H9 (cell line): ENCODE measurements around the gene GABARAP. TPM values are rescaled to one million over a fixed set of nuclear protein-coding genes. Genes with fewer than 3 reads are reported as not detected.

Experiments used
- DNase-seq: peaks from one replicate; pipeline ENCODE4 v3.0.0-alpha.2; 2017
- H2AFZ ChIP-seq: one replicate; pipeline ENCODE4 v1.6.1; 2013; ENCODE audit warnings: mild to moderate bottlenecking, low read length, control low read depth, moderate library complexity
- H2AK5ac ChIP-seq: 2 replicates; pipeline ENCODE4 v1.6.1; 2013; ENCODE audit warnings: low read length, control low read depth, mixed read lengths; ENCODE audit not compliant: insufficient read length
- H2BK120ac ChIP-seq: one replicate; pipeline ENCODE4 v1.6.1; 2013; ENCODE audit warnings: low read depth, mild to moderate bottlenecking, low read length, control low read depth, inconsistent platforms; ENCODE audit not compliant: poor library complexity, severe bottlenecking
- H2BK12ac ChIP-seq: 2 replicates; pipeline ENCODE4 v1.6.1; 2013; ENCODE audit warnings: low read length, control low read depth, mixed read lengths, low read depth; ENCODE audit not compliant: insufficient read length
- H2BK15ac ChIP-seq: 2 replicates; pipeline ENCODE4 v1.6.1; 2013; ENCODE audit warnings: low read depth, low read length, control low read depth
- H2BK20ac ChIP-seq: one replicate; pipeline ENCODE4 v1.6.1; 2013; ENCODE audit warnings: low read depth, mild to moderate bottlenecking, low read length, control low read depth, inconsistent platforms; ENCODE audit not compliant: poor library complexity, severe bottlenecking
- H2BK5ac ChIP-seq: 2 replicates; pipeline ENCODE4 v1.6.1; 2013; ENCODE audit warnings: low read length, control low read depth, mixed read lengths; ENCODE audit not compliant: insufficient read length
- H3K14ac ChIP-seq: 2 replicates; pipeline ENCODE4 v1.6.1; 2013; ENCODE audit warnings: low read length, control low read depth; ENCODE audit not compliant: insufficient read depth
- H3K18ac ChIP-seq: 2 replicates; pipeline ENCODE4 v1.6.1; 2013; ENCODE audit warnings: low read depth, mild to moderate bottlenecking, mixed read lengths, low read length, control low read depth; ENCODE audit not compliant: insufficient read length
- H3K23ac ChIP-seq: 2 replicates; pipeline ENCODE4 v1.6.1; 2013; ENCODE audit warnings: low read length, control low read depth, mixed read lengths, low read depth; ENCODE audit not compliant: insufficient read length
- H3K23me2 ChIP-seq: 2 replicates; pipeline ENCODE4 v1.6.1; 2013; ENCODE audit warnings: low read depth, mild to moderate bottlenecking, mixed read lengths, low read length, control low read depth; ENCODE audit not compliant: insufficient read length, poor library complexity, severe bottlenecking
- H3K27ac ChIP-seq: 2 replicates; pipeline ENCODE4 v1.5.1; 2013; ENCODE audit warnings: low read length, control low read depth, mixed read lengths, low read depth; ENCODE audit not compliant: insufficient read length
- H3K27me3 ChIP-seq: 2 replicates; pipeline ENCODE4 v1.6.1; 2013; ENCODE audit warnings: low read length, control low read depth, inconsistent platforms; ENCODE audit not compliant: insufficient read depth
- H3K4ac ChIP-seq: 2 replicates; pipeline ENCODE4 v1.6.1; 2013; ENCODE audit warnings: low read depth, mild to moderate bottlenecking, control low read depth, inconsistent platforms, low read length, moderate library complexity
- H3K4me1 ChIP-seq: 2 replicates; pipeline ENCODE4 v1.6.1; 2013; ENCODE audit warnings: low read length, control low read depth, inconsistent platforms; ENCODE audit not compliant: insufficient read depth
- H3K4me2 ChIP-seq: 2 replicates; pipeline ENCODE4 v1.6.1; 2013; ENCODE audit warnings: low read length, control low read depth, mixed read lengths; ENCODE audit not compliant: insufficient read length, insufficient read depth
- H3K56ac ChIP-seq: 2 replicates; pipeline ENCODE4 v1.6.1; 2013; ENCODE audit warnings: low read depth, mild to moderate bottlenecking, mixed read lengths, low read length, control low read depth; ENCODE audit not compliant: insufficient read length
- H3K79me1 ChIP-seq: 2 replicates; pipeline ENCODE4 v1.6.1; 2013; ENCODE audit warnings: low read depth, mild to moderate bottlenecking, moderate library complexity, low read length, control low read depth, inconsistent platforms; ENCODE audit not compliant: insufficient read depth, poor library complexity, severe bottlenecking
- H3K79me2 ChIP-seq: 2 replicates; pipeline ENCODE4 v1.6.1; 2013; ENCODE audit warnings: low read length, control low read depth, inconsistent platforms; ENCODE audit not compliant: insufficient read depth
- H3K9ac ChIP-seq: 2 replicates; pipeline ENCODE4 v1.6.1; 2013; ENCODE audit warnings: low read length, control low read depth, mixed read lengths; ENCODE audit not compliant: insufficient read length; ENCODE audit errors: extremely low read depth
- H3K9me3 ChIP-seq: one replicate; pipeline ENCODE4 v1.6.1; 2013; ENCODE audit warnings: low read depth, low read length, inconsistent platforms; ENCODE audit not compliant: control insufficient read depth
- H3T11ph ChIP-seq: one replicate; pipeline ENCODE4 v1.6.1; 2013; ENCODE audit warnings: mild to moderate bottlenecking, low read length, control low read depth, inconsistent platforms
- H4K20me1 ChIP-seq: one replicate; pipeline ENCODE4 v1.6.1; 2013; ENCODE audit not compliant: control insufficient read depth, insufficient read length, insufficient read depth
- H4K5ac ChIP-seq: 2 replicates; pipeline ENCODE4 v1.6.1; 2013; ENCODE audit warnings: low read depth, mild to moderate bottlenecking, mixed read lengths, low read length, control low read depth; ENCODE audit not compliant: insufficient read length
- H4K8ac ChIP-seq: replicated peaks from 2 replicates; pipeline ENCODE4 v1.6.1; 2013; ENCODE audit warnings: low read length, control low read depth, mixed read lengths, low read depth; ENCODE audit not compliant: insufficient read length
- H4K91ac ChIP-seq: 2 replicates; pipeline ENCODE4 v1.6.1; 2013; ENCODE audit warnings: low read depth, mild to moderate bottlenecking, moderate library complexity, mixed read lengths, low read length, control low read depth; ENCODE audit not compliant: insufficient read length
- H3K27ac Mint-ChIP-seq, 3 experiments: 2 replicates in 2 of 3; 3 replicates in 1 of 3; pipeline ENCODE4 v1.8.0; 2020 to 2021; ENCODE audit warnings: mixed read lengths in 3 of 3, mild to moderate bottlenecking in 1 of 3, moderate library complexity in 1 of 3
- H3K27me3 Mint-ChIP-seq: 2 replicates; pipeline ENCODE4 v1.8.0; 2021; ENCODE audit warnings: low read depth, mild to moderate bottlenecking, moderate library complexity, mixed read lengths
- H3K36me3 Mint-ChIP-seq, 3 experiments: 2 replicates in 2 of 3; 3 replicates in 1 of 3; pipeline ENCODE4 v1.8.0; 2020 to 2021; ENCODE audit warnings: low read depth in 3 of 3, mixed read lengths in 3 of 3; ENCODE audit not compliant: insufficient read depth in 1 of 3
- H3K4me1 Mint-ChIP-seq, 2 experiments: 2 replicates each; pipeline ENCODE4 v1.8.0; 2020; ENCODE audit warnings: mixed read lengths in 2 of 2
- H3K4me3 Mint-ChIP-seq, 2 experiments: 2 replicates in 1 of 2; 3 replicates in 1 of 2; pipeline ENCODE4 v1.8.0; 2020 to 2021; ENCODE audit warnings: mild to moderate bottlenecking in 2 of 2, mixed read lengths in 2 of 2, moderate library complexity in 1 of 2
- H3K9me3 Mint-ChIP-seq, 2 experiments: 2 replicates in 1 of 2; 3 replicates in 1 of 2; pipeline ENCODE4 v1.8.0; 2020; ENCODE audit warnings: mild to moderate bottlenecking in 2 of 2, mixed read lengths in 2 of 2, moderate library complexity in 1 of 2
- WGBS: extraction: QIAGEN DNeasy Blood & Tissue Kit; methylation state at CpG from one replicate; pipeline ENCODE4 v1.1.7; 2013; ENCODE audit warnings: missing lambda C conversion rate, low lambda C conversion rate, mixed read lengths; ENCODE audit not compliant: insufficient read length; ENCODE audit errors: extremely low coverage; 5-methylcytosine and 5-hydroxymethylcytosine counted together
- total RNA-seq: library from RNA; stranded (reverse); gene quantifications from 2 replicates; pipeline ENCODE4 v1.2.1, GENCODE V29; 2021
- TF ChIP-seq, protein P1 (sequence below): fragments of 200-600 bp; sonication (generic); conservative IDR thresholded peaks from 3 replicates; pipeline ENCODE4 v1.8.0; 2021; ENCODE audit warnings: antibody characterized with exemption, mild to moderate bottlenecking

The GABARAP gene
- total RNA-seq, 1 experiment from 2014 or later = 261 TPM

DNA sequence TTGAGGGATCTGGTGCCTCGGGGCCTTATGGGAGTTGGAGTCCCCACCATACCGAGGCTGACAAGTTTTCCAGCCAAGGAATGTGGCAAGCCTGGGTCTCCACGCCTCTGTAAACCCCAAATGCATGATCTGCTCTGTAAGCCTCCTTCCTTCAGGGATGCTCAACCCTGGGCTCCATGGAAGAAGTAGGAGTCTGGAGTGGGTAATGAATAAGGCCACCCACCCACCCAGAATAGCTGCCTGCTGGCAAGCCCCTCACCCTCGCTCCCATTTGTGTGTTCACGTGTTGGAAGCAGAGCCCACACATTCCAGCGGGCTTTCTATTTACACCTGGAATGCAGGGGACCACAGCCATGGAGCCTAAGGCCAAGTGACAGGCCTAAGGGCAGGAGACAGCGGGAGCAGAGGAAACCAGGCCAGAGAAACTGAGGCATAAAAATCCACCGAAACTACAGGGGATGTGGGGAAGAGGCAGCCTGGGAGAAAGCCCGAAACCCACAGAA lies 27.1 kb downstream of the GABARAP start:
- Histone ChIP-seq H3K4me2 (peak overlapping the region; percentile 87), H3K79me2 (peaks cover 3% of the 10 kb centered on the region; the same call in 1 of the 2 replicates), H3K9me3 (no peaks in the 10 kb centered on the region), H3K23ac (no peak overlapping the region), H4K8ac (no peak overlapping the region), H3K18ac (no peak overlapping the region), H3K14ac (no peak overlapping the region), H2AFZ (no peak overlapping the region), H3K23me2 (peaks cover 25% of the 10 kb centered on the region), H3K27me3 (no peaks in the 10 kb centered on the region), H3K4me1 (peaks cover 3% of the 10 kb centered on the region; the same call in 1 of the 2 replicates), H2BK5ac (no peak overlapping the region), H4K91ac (no peak overlapping the region), H2BK12ac (no peak overlapping the region), H3K79me1 (peaks cover 2% of the 10 kb centered on the region), H2AK5ac (no peak overlapping the region), H2BK15ac (no peak overlapping the region), H4K20me1 (no peaks in the 10 kb centered on the region), H2BK20ac (no peak overlapping the region), H3K56ac (no peak overlapping the region), H3K27ac (no peak overlapping the region), H3K9ac (no peak overlapping the region), H3K4ac (no peak overlapping the region), H3T11ph (no peak overlapping the region), H2BK120ac (no peak overlapping the region), H4K5ac (no peak overlapping the region)
- Mint-ChIP-seq H3K9me3 (no peaks in the 10 kb centered on the region), H3K4me1 (peaks cover 63 to 67% of the 10 kb centered on the region in 2 experiments), H3K27me3 (no peaks in the 10 kb centered on the region; the same call in none of the 2 replicates), H3K4me3 (peak overlapping the region; percentile 71 to 91), H3K36me3 (peaks cover 0 to 3% (median 0%) of the 10 kb centered on the region in 3 experiments; a peak in 2 of 7 replicates), H3K27ac (peak overlapping the region; percentile 71 to 95 (median 95); a peak in 6 of 7 replicates)
- TF ChIP-seq, protein P1, sequence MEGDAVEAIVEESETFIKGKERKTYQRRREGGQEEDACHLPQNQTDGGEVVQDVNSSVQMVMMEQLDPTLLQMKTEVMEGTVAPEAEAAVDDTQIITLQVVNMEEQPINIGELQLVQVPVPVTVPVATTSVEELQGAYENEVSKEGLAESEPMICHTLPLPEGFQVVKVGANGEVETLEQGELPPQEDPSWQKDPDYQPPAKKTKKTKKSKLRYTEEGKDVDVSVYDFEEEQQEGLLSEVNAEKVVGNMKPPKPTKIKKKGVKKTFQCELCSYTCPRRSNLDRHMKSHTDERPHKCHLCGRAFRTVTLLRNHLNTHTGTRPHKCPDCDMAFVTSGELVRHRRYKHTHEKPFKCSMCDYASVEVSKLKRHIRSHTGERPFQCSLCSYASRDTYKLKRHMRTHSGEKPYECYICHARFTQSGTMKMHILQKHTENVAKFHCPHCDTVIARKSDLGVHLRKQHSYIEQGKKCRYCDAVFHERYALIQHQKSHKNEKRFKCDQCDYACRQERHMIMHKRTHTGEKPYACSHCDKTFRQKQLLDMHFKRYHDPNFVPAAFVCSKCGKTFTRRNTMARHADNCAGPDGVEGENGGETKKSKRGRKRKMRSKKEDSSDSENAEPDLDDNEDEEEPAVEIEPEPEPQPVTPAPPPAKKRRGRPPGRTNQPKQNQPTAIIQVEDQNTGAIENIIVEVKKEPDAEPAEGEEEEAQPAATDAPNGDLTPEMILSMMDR = no peak
- no peak for DNase-seq
- WGBS = no CpG with 5 or more reads among the region's 9 CpGs
